Dendritic cell treated with granulocyte-macrophage colony-stimulating factor and Interleukin-4, amounts not matched to agents 40 ng/mL and 50 ng/mL, for 4 days (primary cell): ENCODE data around the gene NUDT8.
A peak's percentile ranks its signal among the peaks of the same experiment; 100 is the strongest.
"Not testable (repeated sequence)": the region's sequence is repeated elsewhere in the genome, so short reads cannot be mapped to it uniquely, and the experiment has no call there.

Experiments
- H3K27ac Mint-ChIP-seq: one replicate; pipeline ENCODE4 v1.8.0; 2022; ENCODE audit warnings: mild to moderate bottlenecking, mixed read lengths
- H3K27me3 Mint-ChIP-seq: one replicate; pipeline ENCODE4 v1.8.0; 2022; ENCODE audit warnings: mild to moderate bottlenecking, mixed read lengths
- H3K36me3 Mint-ChIP-seq: one replicate; pipeline ENCODE4 v1.8.0; 2022; ENCODE audit warnings: low read depth, mixed read lengths
- H3K4me1 Mint-ChIP-seq: one replicate; pipeline ENCODE4 v1.8.0; 2022; ENCODE audit warnings: low read depth, mixed read lengths
- H3K4me3 Mint-ChIP-seq: one replicate; pipeline ENCODE4 v1.8.0; 2022; ENCODE audit warnings: mild to moderate bottlenecking, moderate library complexity, mixed read lengths
- H3K9me3 Mint-ChIP-seq: one replicate; pipeline ENCODE4 v1.8.0; 2022; ENCODE audit warnings: mixed read lengths
- intact Hi-C: fragments of 100-400 bp; cut with micrococcal nuclease; formaldehyde crosslinking; loops from one replicate; pipeline ENCODE4 v1.15.0; 2022

NUDT8 gene

DNA sequence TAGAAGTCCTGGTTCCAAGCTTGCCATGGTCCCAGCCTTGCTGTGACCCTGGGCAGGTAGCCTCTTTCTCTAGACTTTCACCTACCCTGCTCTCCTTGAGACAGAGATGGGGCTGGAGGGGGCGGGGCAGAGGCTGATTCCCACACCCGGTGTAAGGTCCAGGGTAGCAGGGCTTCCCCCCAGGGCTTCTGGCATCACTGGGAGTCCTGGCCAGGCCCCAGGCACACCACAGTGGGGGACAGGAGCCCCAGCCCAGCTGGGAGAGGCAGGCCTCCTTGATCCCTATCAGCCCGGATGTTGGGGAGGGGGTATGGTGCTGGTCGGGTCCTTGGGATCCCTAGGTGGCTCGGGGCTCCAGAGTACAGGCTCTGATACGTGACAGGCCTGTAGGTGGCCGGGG is 1.7 kb upstream of the NUDT8 start:
- Mint-ChIP-seq H3K27ac (no peak overlapping the region), H3K4me3 (no peak overlapping the region), H3K4me1 (peaks cover 13% of the 10 kb centered on the region), H3K27me3 (peaks cover 11% of the 10 kb centered on the region), H3K36me3 (peaks cover 5% of the 10 kb centered on the region), H3K9me3 (no peaks in the 10 kb centered on the region)
- intact Hi-C loops = no loop called here

DNA sequence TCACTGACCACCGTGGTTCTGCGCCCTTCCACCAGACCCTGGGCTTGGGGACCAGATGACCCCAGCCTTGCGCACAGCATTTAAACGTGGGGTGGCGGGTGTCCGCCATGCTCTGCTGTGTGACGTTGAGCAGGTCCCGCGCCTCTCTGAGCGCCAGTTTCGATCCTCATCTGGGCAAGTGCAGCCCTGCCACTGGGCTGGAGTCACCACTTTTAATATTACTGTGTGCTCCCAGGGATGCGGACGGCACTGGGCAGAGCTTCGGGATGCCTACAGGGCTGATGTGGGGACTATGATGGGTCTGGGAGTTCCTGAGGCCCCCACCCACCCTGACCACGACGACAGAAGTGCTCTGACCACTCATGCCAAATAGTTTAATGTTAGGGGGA is 1.2 kb upstream of the NUDT8 start:
- H3K27me3 Mint-ChIP-seq = peaks cover 11% of the 10 kb centered on the region
- peaks cover 13% of the 10 kb centered on the region for H3K4me1 Mint-ChIP-seq
- H3K27ac Mint-ChIP-seq = peak overlapping the region; percentile 92
- peak overlapping the region; percentile 84 for H3K4me3 Mint-ChIP-seq
- H3K36me3 Mint-ChIP-seq = peaks cover 5% of the 10 kb centered on the region
- H3K9me3 Mint-ChIP-seq = no peaks in the 10 kb centered on the region
- intact Hi-C loops = no loop called here

DNA sequence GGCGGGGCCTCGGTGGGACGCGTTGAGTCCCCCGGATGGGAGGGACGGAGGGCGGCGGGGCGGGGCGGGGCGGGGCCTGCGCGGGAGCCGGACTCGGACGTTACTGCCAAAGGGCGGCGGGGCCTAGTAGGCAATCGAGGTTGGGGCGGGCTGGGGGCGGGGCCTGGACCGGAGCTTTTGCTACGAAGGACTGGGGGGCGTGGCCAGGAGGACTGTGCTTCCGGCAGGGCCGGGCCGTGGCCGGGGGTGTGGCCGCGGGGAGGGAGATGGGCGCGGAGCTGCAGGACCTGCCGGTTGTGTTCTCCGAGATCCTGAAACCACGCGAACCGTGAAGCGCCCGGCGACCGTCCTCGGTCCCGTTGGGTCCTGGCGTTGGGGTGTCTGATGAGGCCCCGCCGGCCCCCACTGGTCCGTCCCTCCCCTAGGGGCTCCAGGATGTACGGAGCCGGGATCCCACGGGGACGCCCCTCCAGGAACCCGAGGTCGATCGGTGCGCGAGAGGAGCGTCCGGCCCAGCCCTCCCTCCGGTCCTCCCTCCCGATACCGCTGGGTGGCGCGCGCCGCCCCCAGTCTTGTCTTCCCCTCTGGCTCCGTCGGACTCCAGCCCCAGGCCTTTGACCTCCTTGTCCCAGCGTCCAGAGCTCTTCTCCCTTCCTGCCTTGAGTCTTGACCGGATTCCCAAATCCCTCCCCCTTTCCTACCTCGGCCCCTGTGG is 648 bp upstream of the NUDT8 start:
- H3K4me1 Mint-ChIP-seq = peaks cover 13% of the 10 kb centered on the region
- peaks cover 11% of the 10 kb centered on the region for H3K27me3 Mint-ChIP-seq

DNA sequence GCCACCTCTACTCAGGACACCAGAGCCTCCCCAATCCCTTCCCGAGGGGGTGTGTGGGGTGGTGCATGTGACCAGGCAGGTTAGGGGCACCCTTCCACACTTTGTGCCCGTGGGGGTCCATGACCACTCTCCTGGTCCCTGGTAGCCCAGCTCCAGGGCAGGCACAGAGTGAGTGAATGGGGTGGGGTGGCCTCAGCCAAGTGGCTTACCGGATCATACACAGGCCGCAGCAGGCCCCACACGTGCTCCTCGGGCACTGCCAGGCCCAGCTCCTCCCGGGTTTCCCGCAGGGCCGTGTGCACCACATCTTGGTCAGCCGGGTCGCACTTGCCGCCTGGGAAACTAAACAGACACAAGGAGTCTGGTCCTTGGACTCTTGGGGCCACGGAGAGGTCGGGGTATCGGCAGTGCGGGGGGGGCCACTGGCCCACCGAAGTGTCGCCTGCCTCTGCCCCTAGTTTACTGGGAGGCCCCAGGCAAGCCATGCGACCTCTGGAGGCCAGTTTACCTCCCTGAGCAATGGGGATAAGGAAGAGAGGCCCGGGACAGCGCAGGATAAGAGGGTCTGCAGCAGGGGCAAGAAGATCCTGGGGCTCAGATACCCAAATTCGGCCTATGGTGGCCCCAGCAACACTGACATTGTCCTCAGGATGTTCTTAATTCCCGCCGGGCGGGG is 889 bp downstream of the NUDT8 start:
- no peaks in the 10 kb centered on the region for H3K9me3 Mint-ChIP-seq
- H3K4me3 Mint-ChIP-seq = no peak overlapping the region
- peak overlapping the region; percentile 92 for H3K27ac Mint-ChIP-seq
- peaks cover 5% of the 10 kb centered on the region for H3K36me3 Mint-ChIP-seq
- intact Hi-C loops = loop anchor here (1.0 kb wide), 1 partner anchor 30 kb away; no protein-coding TSS in a partner anchor
- H3K27me3 Mint-ChIP-seq = peaks cover 11% of the 10 kb centered on the region
- peaks cover 16% of the 10 kb centered on the region for H3K4me1 Mint-ChIP-seq

More for the DNA sequence above, 648 bp upstream of the NUDT8 start:
- Mint-ChIP-seq H3K27ac (peak overlapping the region; percentile 92), H3K36me3 (peaks cover 5% of the 10 kb centered on the region), H3K4me3 (peak overlapping the region; percentile 84), H3K9me3 (no peaks in the 10 kb centered on the region)
- intact Hi-C loops = no loop called here

DNA sequence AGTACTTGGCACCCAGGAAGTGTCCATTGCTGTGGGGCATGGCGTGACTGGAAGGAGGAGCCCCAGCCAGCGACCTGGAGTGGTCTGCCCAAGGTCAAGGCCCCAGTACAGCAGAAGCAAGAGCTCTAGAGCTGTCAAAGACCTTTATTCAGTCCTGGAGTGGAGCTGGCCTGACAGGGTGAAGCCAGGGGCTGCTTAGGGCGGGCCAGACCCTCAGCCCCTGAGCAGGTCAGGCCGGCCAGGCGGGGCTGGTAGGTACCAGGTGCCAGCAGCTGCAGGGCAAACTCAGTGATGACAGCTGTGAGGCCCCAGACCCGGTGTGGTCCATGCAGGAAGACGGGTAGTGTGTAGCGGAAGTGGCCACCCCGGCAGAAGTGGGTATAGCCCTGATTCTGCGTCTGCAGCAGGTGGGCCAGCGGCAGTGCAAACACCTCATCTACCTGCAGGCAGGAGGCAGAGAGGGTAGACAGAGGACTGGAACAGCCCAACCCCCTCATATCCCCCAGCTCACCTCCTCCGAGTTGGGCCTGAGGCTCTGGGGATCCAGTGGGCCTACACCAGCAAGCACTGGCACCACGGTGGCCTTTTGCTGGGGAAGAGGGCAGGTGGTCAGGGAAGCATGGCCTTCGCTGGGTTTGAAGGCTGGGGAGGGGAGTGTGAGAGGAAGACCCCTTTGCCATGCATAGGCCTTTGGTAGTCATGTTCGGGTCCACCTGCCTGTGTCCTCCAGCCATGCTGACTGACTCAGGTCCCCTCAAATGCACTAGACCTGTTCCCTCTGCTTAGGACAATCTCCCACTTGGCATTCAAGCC is 1.7 kb downstream of the NUDT8 start:
- no peak overlapping the region for H3K4me3 Mint-ChIP-seq
- H3K27me3 Mint-ChIP-seq = peaks cover 5% of the 10 kb centered on the region
- intact Hi-C loops = no loop called here
- no peaks in the 10 kb centered on the region for H3K9me3 Mint-ChIP-seq
- H3K27ac Mint-ChIP-seq = no peak overlapping the region
- H3K36me3 Mint-ChIP-seq = peaks cover 5% of the 10 kb centered on the region
- H3K4me1 Mint-ChIP-seq = peaks cover 18% of the 10 kb centered on the region

DNA sequence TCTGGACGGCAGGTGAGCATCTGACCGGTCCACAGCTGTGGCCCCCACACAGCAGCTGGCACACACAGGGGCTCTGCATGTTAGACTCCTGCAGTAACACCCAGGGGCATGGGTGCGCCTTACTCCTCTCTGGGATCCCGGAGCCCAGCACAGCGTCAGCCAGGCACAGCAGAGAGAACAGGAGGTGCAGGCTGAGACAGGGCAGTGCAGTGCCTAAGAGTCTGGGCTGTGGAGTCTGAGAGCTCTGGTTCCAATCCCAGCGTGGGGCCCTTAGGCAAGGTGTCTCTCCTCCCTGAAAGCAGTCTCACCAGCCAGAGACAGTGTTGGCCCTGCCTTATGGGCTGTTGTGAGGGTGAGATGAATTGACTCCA is 2.3 kb downstream of the NUDT8 start:
- H3K27ac Mint-ChIP-seq = no peak overlapping the region
- intact Hi-C loops = no loop called here
- no peaks in the 10 kb centered on the region for H3K9me3 Mint-ChIP-seq
- peaks cover 5% of the 10 kb centered on the region for H3K27me3 Mint-ChIP-seq
- no peak overlapping the region for H3K4me3 Mint-ChIP-seq
- peaks cover 5% of the 10 kb centered on the region for H3K36me3 Mint-ChIP-seq
- peaks cover 18% of the 10 kb centered on the region for H3K4me1 Mint-ChIP-seq

DNA sequence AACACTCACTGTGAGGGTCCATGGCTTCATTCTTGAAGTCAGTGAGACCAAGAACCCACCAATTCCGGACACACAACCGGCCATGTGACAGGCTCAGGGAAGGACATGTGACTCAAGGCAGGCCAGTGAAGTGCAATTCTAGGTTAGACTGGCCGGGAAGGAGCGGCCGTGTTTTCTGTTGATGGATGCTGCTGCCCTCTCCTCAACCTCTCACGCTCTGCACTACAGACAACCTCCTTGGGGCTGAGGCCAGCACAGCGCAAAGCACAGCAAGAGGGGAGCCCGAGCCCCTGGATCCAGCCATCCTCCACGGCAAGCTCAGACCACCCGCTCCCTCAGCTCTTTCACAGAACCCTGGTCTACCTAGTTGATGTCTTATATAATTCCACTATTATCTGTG is 2.8 kb downstream of the NUDT8 start:
- peaks cover 5% of the 10 kb centered on the region for H3K36me3 Mint-ChIP-seq
- H3K4me1 Mint-ChIP-seq = peaks cover 18% of the 10 kb centered on the region
- no peaks in the 10 kb centered on the region for H3K9me3 Mint-ChIP-seq
- intact Hi-C loops = no loop called here
- peaks cover 2% of the 10 kb centered on the region for H3K27me3 Mint-ChIP-seq
- H3K4me3 Mint-ChIP-seq = no peak overlapping the region
- no peak overlapping the region for H3K27ac Mint-ChIP-seq

DNA sequence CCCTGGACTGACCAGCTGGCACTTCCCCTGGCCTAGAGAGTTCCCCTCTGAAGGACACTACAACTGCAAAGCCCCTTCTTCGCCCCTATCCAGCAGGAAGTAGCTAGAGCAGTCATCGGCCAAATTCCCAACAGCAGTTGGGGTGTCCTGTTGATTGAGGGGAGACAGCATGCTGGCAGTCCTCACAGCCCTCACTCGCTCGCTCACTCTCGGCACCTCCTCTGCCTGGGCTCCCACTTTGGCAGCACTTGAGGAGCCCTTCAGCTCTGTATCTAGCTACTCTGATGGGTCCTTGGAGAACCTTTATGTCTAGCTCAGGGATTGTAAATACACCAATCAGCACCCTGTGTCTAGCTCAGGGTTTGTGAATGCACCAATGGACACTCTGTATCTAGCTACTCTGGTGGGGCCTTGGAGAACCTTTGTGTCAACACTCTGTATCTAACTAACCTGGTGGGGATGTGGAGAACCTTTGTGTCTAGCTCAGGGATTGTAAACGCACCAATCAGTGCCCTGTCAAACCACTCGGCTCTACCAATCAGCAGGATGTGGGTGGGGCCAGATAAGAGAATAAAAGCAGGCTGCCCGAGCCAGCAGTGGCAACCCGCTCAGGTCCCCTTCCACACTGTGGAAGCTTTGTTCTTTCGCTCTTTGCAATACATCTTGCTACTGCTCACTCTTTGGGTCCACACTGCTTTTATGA is 3.5 kb downstream of the NUDT8 start:
- intact Hi-C loops, H3K36me3 Mint-ChIP-seq, H3K27ac Mint-ChIP-seq, H3K27me3 Mint-ChIP-seq, H3K4me3 Mint-ChIP-seq, H3K9me3 Mint-ChIP-seq: not testable (repeated sequence)
- H3K4me1 Mint-ChIP-seq = peaks cover 18% of the 10 kb centered on the region

DNA sequence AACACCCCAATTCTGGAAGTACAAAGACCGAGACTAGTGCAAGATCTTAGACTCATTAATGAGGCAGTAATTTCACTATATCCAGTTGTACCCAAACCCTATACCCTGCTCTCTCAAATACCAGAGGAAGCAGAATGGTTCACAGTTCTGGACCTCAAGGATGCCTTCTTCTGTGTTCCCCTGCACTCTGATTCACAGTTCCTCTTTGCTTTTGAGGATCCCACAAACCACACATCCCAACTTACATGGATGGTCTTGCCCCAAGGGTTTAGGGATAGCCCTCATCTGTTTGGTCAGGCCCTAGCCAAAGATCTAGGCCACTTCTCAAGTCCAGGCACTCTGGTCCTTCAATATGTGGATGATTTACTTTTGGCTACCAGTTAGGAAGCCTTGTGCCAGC is 5.9 kb downstream of the NUDT8 start:
- H3K36me3 Mint-ChIP-seq, intact Hi-C loops, H3K9me3 Mint-ChIP-seq, H3K4me3 Mint-ChIP-seq, H3K27me3 Mint-ChIP-seq, H3K27ac Mint-ChIP-seq, H3K4me1 Mint-ChIP-seq: not testable (repeated sequence)

DNA sequence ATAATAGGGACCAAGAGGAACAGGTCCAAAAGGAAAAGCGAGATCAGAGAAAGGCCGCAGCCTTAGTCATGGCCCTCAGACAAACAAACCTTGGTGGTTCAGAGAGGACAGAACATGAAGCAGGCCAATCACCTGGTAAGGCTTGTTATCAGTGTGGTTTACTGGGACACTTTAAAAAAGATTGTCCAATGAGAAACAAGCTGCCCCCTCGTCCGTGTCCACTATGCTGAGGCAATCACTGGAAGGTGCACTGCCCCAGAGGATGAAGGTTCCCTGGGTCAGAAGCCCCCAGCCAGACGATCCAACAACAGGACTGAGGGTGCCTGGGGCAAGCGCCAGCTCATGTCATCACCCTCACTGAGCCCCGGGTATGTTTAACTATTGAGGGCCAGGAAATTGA is 6.8 kb downstream of the NUDT8 start:
- H3K4me1 Mint-ChIP-seq, H3K36me3 Mint-ChIP-seq, H3K4me3 Mint-ChIP-seq, H3K27me3 Mint-ChIP-seq, intact Hi-C loops, H3K9me3 Mint-ChIP-seq, H3K27ac Mint-ChIP-seq: not testable (repeated sequence)

DNA sequence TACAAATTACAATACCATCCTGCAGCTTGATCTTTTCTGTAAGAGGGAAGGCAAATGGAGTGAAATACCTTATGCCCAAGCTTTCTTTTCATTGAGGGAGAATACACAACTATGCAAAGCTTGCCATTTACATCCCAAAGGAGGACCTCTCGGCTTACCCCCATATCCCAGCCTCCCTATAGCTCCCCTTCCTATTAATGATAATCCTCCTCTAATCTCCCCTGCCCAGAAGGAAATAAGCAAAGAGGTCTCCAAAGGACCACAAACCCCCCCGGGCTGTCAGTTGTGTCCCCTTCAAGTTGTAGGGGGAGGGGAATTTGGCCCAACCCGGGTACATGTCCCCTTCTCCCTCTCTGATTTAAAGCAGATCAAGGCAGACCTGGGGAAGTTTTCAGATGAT is 7.8 kb downstream of the NUDT8 start:
- H3K9me3 Mint-ChIP-seq = not testable (repeated sequence)

DNA sequence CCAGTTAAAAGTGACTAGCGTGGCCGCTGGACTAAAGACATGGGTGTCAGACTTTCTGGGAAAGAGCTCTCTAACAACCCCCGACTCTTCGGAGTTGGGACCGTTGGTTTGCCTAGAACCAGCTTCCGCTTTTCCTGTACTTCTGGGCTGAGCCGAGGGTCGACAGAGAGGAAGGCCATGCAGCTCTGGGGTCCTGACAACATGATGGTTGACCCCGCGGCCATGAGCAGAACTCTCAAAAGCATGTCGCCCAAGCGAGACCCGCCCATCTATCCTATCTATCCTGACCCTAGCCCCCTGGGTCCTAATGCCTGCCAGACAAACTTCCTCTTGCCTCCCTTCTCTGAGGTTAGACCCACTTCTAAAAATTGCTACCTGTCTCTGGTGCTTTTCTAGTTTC is 9.1 kb downstream of the NUDT8 start:
- Mint-ChIP-seq H3K4me1 (peaks cover 10% of the 10 kb centered on the region), H3K27me3 (peaks cover 25% of the 10 kb centered on the region)
- H3K36me3 Mint-ChIP-seq, intact Hi-C loops, H3K9me3 Mint-ChIP-seq, H3K27ac Mint-ChIP-seq, H3K4me3 Mint-ChIP-seq: not testable (repeated sequence)

More for the DNA sequence above, 7.8 kb downstream of the NUDT8 start:
- H3K4me1 Mint-ChIP-seq, H3K36me3 Mint-ChIP-seq, H3K4me3 Mint-ChIP-seq, H3K27ac Mint-ChIP-seq, intact Hi-C loops: not testable (repeated sequence)
- peaks cover 12% of the 10 kb centered on the region for H3K27me3 Mint-ChIP-seq

DNA sequence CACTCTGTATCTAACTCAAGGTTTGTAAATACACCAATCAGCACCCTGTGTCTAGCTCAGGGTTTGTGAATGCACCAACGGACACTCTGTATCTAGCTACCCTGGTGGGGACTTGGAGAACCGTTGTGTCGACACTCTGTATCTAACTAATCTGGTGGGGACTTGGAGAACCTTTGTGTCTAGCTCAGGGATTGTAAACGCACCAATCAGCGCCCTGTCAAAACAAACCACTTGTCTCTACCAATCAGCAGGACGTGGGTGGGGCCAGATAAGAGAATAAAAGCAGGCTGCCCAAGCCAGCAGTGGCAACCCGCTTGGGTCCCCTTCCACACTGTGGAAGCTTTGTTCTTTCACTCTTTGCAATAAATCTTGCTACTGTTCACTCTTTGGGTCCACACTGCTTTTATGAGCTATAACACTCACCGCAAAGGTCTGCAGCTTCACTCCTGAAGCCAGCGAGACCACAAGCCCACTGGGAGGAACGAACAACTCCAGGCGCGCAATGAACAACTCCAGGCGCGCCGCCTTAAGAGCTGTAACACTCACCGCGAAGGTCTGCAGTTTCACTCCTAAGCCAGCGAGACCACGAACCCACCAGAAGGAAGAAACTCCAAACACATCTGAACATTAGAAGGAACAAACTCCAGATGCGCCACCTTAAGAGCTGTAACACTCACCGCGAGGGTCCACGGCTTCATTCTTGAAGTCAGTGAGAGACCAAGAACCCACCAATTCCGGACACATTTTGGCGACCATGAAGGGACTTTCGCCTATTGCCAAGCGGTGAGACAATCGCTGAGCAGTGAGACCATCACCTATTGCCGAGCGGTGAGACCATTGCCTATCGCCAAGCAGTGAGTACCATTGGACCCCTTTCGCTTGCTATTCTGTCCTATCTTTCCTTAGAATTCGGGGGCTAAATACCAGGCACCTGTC is 9.8 kb downstream of the NUDT8 start:
- H3K4me1 Mint-ChIP-seq = peaks cover 14% of the 10 kb centered on the region
- not testable (repeated sequence) for H3K36me3 Mint-ChIP-seq, H3K27ac Mint-ChIP-seq, H3K4me3 Mint-ChIP-seq, H3K9me3 Mint-ChIP-seq
- H3K27me3 Mint-ChIP-seq = peaks cover 32% of the 10 kb centered on the region
- intact Hi-C loops = loop anchor here (5.0 kb wide), 1 partner anchor 38 kb away; the partner anchor contains the start of gene GSTP1
